Parathyroid adenoma (tissue), 2 donors: Measurements from ENCODE around the gene ALDH8A1.
A peak's percentile ranks its signal among the peaks of the same experiment; 100 is the strongest.

Experiments
- H2AFZ ChIP-seq: fragments of 300-600 bp; sonication (generic); one replicate; pipeline ENCODE4 v1.7.0; 2017; ENCODE audit warnings: antibody characterized with exemption, mild to moderate bottlenecking
- H3K27ac ChIP-seq: fragments of 300-600 bp; sonication (generic); one replicate; pipeline ENCODE4 v1.7.0; 2017
- H3K27me3 ChIP-seq: fragments of 300-600 bp; sonication (generic); one replicate; pipeline ENCODE4 v1.7.0; 2017; ENCODE audit warnings: low read length; ENCODE audit not compliant: control insufficient read depth, insufficient read depth
- H3K36me3 ChIP-seq: fragments of 300-600 bp; sonication (generic); one replicate; pipeline ENCODE4 v1.7.0; 2017; ENCODE audit warnings: low read length; ENCODE audit not compliant: control insufficient read depth, insufficient read depth
- H3K4me1 ChIP-seq: fragments of 300-600 bp; sonication (generic); one replicate; pipeline ENCODE4 v1.7.0; 2017; ENCODE audit warnings: control low read depth
- H3K4me2 ChIP-seq: fragments of 300-600 bp; sonication (generic); one replicate; pipeline ENCODE4 v1.7.0; 2017; ENCODE audit warnings: low read length
- H3K4me3 ChIP-seq: fragments of 300-600 bp; sonication (generic); one replicate; pipeline ENCODE4 v1.7.0; 2017; ENCODE audit warnings: low read depth, low read length
- H3K79me2 ChIP-seq: fragments of 300-600 bp; sonication (generic); one replicate; pipeline ENCODE4 v1.7.0; 2017; ENCODE audit warnings: control low read depth
- H3K9ac ChIP-seq: fragments of 300-600 bp; sonication (generic); one replicate; pipeline ENCODE4 v1.7.0; 2017; ENCODE audit warnings: mild to moderate bottlenecking
- H3K9me3 ChIP-seq: fragments of 300-600 bp; sonication (generic); one replicate; pipeline ENCODE4 v1.7.0; 2017; ENCODE audit warnings: low read length; ENCODE audit not compliant: control insufficient read depth
- CTCF ChIP-seq: fragments of 300-600 bp; sonication (generic); IDR thresholded peaks from one replicate; pipeline ENCODE4 v1.7.0; 2017; ENCODE audit warnings: antibody characterized with exemption, mild to moderate bottlenecking
- donor health status: primary hyperparathyroidism.

ALDH8A1 gene

GRCh38 chr6:134956032-134956431, 6.1 kb upstream of the ALDH8A1 start:
- Histone ChIP-seq H3K79me2 (no peaks in the 10 kb centered on the region), H3K27me3 (no peaks in the 10 kb centered on the region), H3K9me3 (no peaks in the 10 kb centered on the region), H3K9ac (no peak overlapping the region), H3K36me3 (no peaks in the 10 kb centered on the region), H2AFZ (no peak overlapping the region), H3K4me1 (peaks cover 3% of the 10 kb centered on the region), H3K4me2 (no peak overlapping the region), H3K4me3 (no peak overlapping the region), H3K27ac (no peak overlapping the region)
- no peak for TF ChIP-seq CTCF

- Histone ChIP-seq H2AFZ (no peak overlapping the region), H3K27me3 (no peaks in the 10 kb centered on the region), H3K36me3 (no peaks in the 10 kb centered on the region), H3K79me2 (no peaks in the 10 kb centered on the region), H3K9me3 (no peaks in the 10 kb centered on the region), H3K4me2 (no peak overlapping the region), H3K4me3 (no peak overlapping the region), H3K9ac (no peak overlapping the region), H3K27ac (no peak overlapping the region), H3K4me1 (peaks cover 3% of the 10 kb centered on the region)
- no peak for TF ChIP-seq CTCF
Measured at GRCh38 chr6:134954272-134955000, 4.5 kb upstream of the ALDH8A1 start.

GRCh38 chr6:134951494-134952263, 1.8 kb upstream of the ALDH8A1 start:
- Histone ChIP-seq H3K79me2 (no peaks in the 10 kb centered on the region), H3K9me3 (no peaks in the 10 kb centered on the region), H3K4me1 (peaks cover 3% of the 10 kb centered on the region), H3K4me2 (no peak overlapping the region), H3K9ac (no peak overlapping the region), H3K27me3 (no peaks in the 10 kb centered on the region), H2AFZ (no peak overlapping the region), H3K4me3 (no peak overlapping the region), H3K36me3 (no peaks in the 10 kb centered on the region), H3K27ac (no peak overlapping the region)
- no peak for TF ChIP-seq CTCF

GRCh38 chr6:134950482-134950881, 581 bp upstream of the ALDH8A1 start:
- Histone ChIP-seq H3K4me3 (no peak overlapping the region), H3K9me3 (no peaks in the 10 kb centered on the region), H3K4me2 (no peak overlapping the region), H3K79me2 (no peaks in the 10 kb centered on the region), H3K27ac (no peak overlapping the region), H2AFZ (peak overlapping the region; percentile 18), H3K9ac (no peak overlapping the region), H3K27me3 (no peaks in the 10 kb centered on the region), H3K36me3 (no peaks in the 10 kb centered on the region), H3K4me1 (peaks cover 3% of the 10 kb centered on the region)
- no peak for TF ChIP-seq CTCF
